Large intestine (tissue), 3 donors: Measurements from ENCODE around the gene CDC16. TPM values are rescaled to one million over a fixed set of nuclear protein-coding genes. Genes with fewer than 3 reads are reported as not detected.

Experiments
- DNase-seq, 2 donors: peaks; one replicate each; pipeline versions ENCODE4 v3.0.0 to v3.0.0-alpha.2; 2013
- H3K27ac ChIP-seq: one replicate; pipeline ENCODE4 v1.5.1; 2013; ENCODE audit warnings: low read length
- H3K27me3 ChIP-seq: 2 replicates; pipeline ENCODE4 v1.6.1; 2013; ENCODE audit warnings: low read length; ENCODE audit not compliant: control insufficient read depth, insufficient read depth
- H3K36me3 ChIP-seq: 2 replicates; pipeline ENCODE4 v1.6.1; 2013; ENCODE audit warnings: low read length; ENCODE audit not compliant: control insufficient read depth, insufficient read depth
- H3K4me1 ChIP-seq: one replicate; pipeline ENCODE4 v1.6.1; 2013; ENCODE audit warnings: low read length; ENCODE audit not compliant: control insufficient read depth, insufficient read depth
- H3K4me3 ChIP-seq: one replicate; pipeline ENCODE4 v1.5.1; 2013; ENCODE audit warnings: low read length
- H3K9me3 ChIP-seq: one replicate; pipeline ENCODE4 v1.6.1; 2013; ENCODE audit warnings: mild to moderate bottlenecking, low read depth, low read length, moderate library complexity; ENCODE audit not compliant: control insufficient read depth
- WGBS: methylation state at CpG from one replicate; pipeline ENCODE4 v1.1.5; 2013; ENCODE audit warnings: low lambda C conversion rate; ENCODE audit not compliant: insufficient coverage; 5-methylcytosine and 5-hydroxymethylcytosine counted together
- polyA plus RNA-seq: library from polyadenylated mRNA; unstranded; fragments of 120-200 nt; gene quantifications from one replicate; pipeline ENCODE4 v1.2.1, GENCODE V29; 2013

CDC16 gene
- polyA plus RNA-seq, 1 donor, result 98.4 TPM

GRCh38 chr13:114226699-114227323 lies 7.9 kb upstream of the CDC16 start:
- H3K9me3 ChIP-seq, result no peaks in the 10 kb centered on the region
- H3K27ac ChIP-seq, result no peak overlapping the region
- peaks cover 3% of the 10 kb centered on the region for H3K27me3 ChIP-seq
- no CpG with 5 or more reads among the region's 19 CpGs for WGBS
- H3K36me3 ChIP-seq, result no peaks in the 10 kb centered on the region
- peak; percentile 71 to 78 for DNase-seq
- H3K4me3 ChIP-seq, result no peak overlapping the region
- peaks cover 16% of the 10 kb centered on the region for H3K4me1 ChIP-seq

- no peaks in the 10 kb centered on the region for H3K9me3 ChIP-seq
- H3K4me1 ChIP-seq, result peaks cover 16% of the 10 kb centered on the region
- H3K4me3 ChIP-seq, result no peak overlapping the region
- H3K27ac ChIP-seq, result no peak overlapping the region
- peaks cover 3% of the 10 kb centered on the region for H3K27me3 ChIP-seq
- H3K36me3 ChIP-seq, result no peaks in the 10 kb centered on the region
- no peak for DNase-seq
- WGBS, result no CpG with 5 or more reads among the region's 2 CpGs
Measured at GRCh38 chr13:114227528-114227927, 7.2 kb upstream of the CDC16 start.

- DNase-seq, result no peak
- Histone ChIP-seq H3K36me3 (no peaks in the 10 kb centered on the region), H3K9me3 (no peaks in the 10 kb centered on the region), H3K4me1 (peaks cover 16% of the 10 kb centered on the region), H3K27ac (no peak overlapping the region), H3K4me3 (no peak overlapping the region), H3K27me3 (peaks cover 3% of the 10 kb centered on the region)
- WGBS, result no CpG with 5 or more reads among the region's 9 CpGs
Measured at GRCh38 chr13:114228176-114228575, 6.5 kb upstream of the CDC16 start.

- no CpG with 5 or more reads among the region's 4 CpGs for WGBS
- peaks cover 2% of the 10 kb centered on the region for H3K9me3 ChIP-seq
- peak overlapping the region; percentile 8 for H3K4me3 ChIP-seq
- H3K4me1 ChIP-seq, result peaks cover 18% of the 10 kb centered on the region
- peak overlapping the region; percentile 75 for H3K27ac ChIP-seq
- H3K36me3 ChIP-seq, result no peaks in the 10 kb centered on the region
- DNase-seq, result no peak
- H3K27me3 ChIP-seq, result peaks cover 3% of the 10 kb centered on the region
Measured at GRCh38 chr13:114229506-114229905, 5.2 kb upstream of the CDC16 start.

- Histone ChIP-seq H3K27me3 (peaks cover 3% of the 10 kb centered on the region), H3K4me1 (peaks cover 19% of the 10 kb centered on the region), H3K27ac (peak overlapping the region; percentile 75), H3K36me3 (no peaks in the 10 kb centered on the region), H3K9me3 (peaks cover 3% of the 10 kb centered on the region), H3K4me3 (no peak overlapping the region)
- DNase-seq, result peak; percentile 87 to 92
- 14% methylated on average over 5 of the region's 7 CpGs for WGBS
Measured at GRCh38 chr13:114230117-114230516, 4.6 kb upstream of the CDC16 start.

- DNase-seq, result no peak
- H3K4me3 ChIP-seq, result no peak overlapping the region
- H3K27ac ChIP-seq, result peak overlapping the region; percentile 75
- peaks cover 19% of the 10 kb centered on the region for H3K4me1 ChIP-seq
- peaks cover 3% of the 10 kb centered on the region for H3K27me3 ChIP-seq
- no peaks in the 10 kb centered on the region for H3K36me3 ChIP-seq
- WGBS, result 17% methylated on average over 1 of the region's 3 CpGs
- peaks cover 3% of the 10 kb centered on the region for H3K9me3 ChIP-seq
Measured at GRCh38 chr13:114230575-114230974, 4.1 kb upstream of the CDC16 start.

GRCh38 chr13:114231886-114232285 lies 2.8 kb upstream of the CDC16 start:
- no peak overlapping the region for H3K4me3 ChIP-seq
- no peak overlapping the region for H3K27ac ChIP-seq
- peaks cover 3% of the 10 kb centered on the region for H3K27me3 ChIP-seq
- H3K36me3 ChIP-seq, result peaks cover 3% of the 10 kb centered on the region
- WGBS, result 87% methylated on average over 3 of the region's 8 CpGs
- H3K9me3 ChIP-seq, result peaks cover 3% of the 10 kb centered on the region
- no peak for DNase-seq
- peaks cover 19% of the 10 kb centered on the region for H3K4me1 ChIP-seq

GRCh38 chr13:114234266-114234644 lies 442 bp upstream of the CDC16 start:
- no peak for DNase-seq
- Histone ChIP-seq H3K27ac (peak overlapping the region; percentile 95), H3K36me3 (peaks cover 23% of the 10 kb centered on the region), H3K9me3 (peaks cover 3% of the 10 kb centered on the region), H3K4me3 (peak overlapping the region; percentile 91), H3K27me3 (peaks cover under 1% of the 10 kb centered on the region), H3K4me1 (peaks cover 17% of the 10 kb centered on the region)
- WGBS, result 51% methylated on average over 2 of the region's 4 CpGs

- DNase-seq, result no peak
- Histone ChIP-seq H3K9me3 (peaks cover 3% of the 10 kb centered on the region), H3K4me3 (peak overlapping the region; percentile 91), H3K27ac (peak overlapping the region; percentile 95), H3K36me3 (peaks cover 34% of the 10 kb centered on the region), H3K27me3 (no peaks in the 10 kb centered on the region), H3K4me1 (peaks cover 6% of the 10 kb centered on the region)
- WGBS, result no CpG with 5 or more reads among the region's 10 CpGs
Measured at GRCh38 chr13:114235697-114236096, 1.0 kb downstream of the CDC16 start.

- no peak for DNase-seq
- no peak overlapping the region for H3K27ac ChIP-seq
Measured at GRCh38 chr13:114236227-114236626, 1.5 kb downstream of the CDC16 start.

More at GRCh38 chr13:114236227-114236626, 1.5 kb downstream of the CDC16 start:
- Histone ChIP-seq H3K4me1 (peaks cover 3% of the 10 kb centered on the region), H3K36me3 (peaks cover 38% of the 10 kb centered on the region), H3K4me3 (peak overlapping the region; percentile 91), H3K9me3 (peaks cover 3% of the 10 kb centered on the region), H3K27me3 (no peaks in the 10 kb centered on the region)
- WGBS, result 65% methylated on average over 4 of the region's 4 CpGs
